RWPE2 (cell line): ENCODE data around the gene ANKRD39.

ENCODE experiments used
- ATAC-seq: fragments of 200-7000 bp; cut with Tn5 transposase; 3 replicates; pipeline ENCODE4 v1.9.1; 2021; ENCODE audit warnings: low read depth
- DNase-seq: peaks from one replicate; pipeline ENCODE4 v3.0.0-alpha.2; 2020; ENCODE audit warnings: low spot score
- H3K27ac ChIP-seq: fragments of 450-650 bp; 2 replicates; pipeline ENCODE4 v1.5.1; 2017; ENCODE audit warnings: mild to moderate bottlenecking; ENCODE audit not compliant: poor library complexity, severe bottlenecking
- H3K27me3 ChIP-seq: fragments of 250-450 bp; sonication (Bioruptor Pico); 2 replicates; pipeline ENCODE4 v1.5.1; 2021; ENCODE audit warnings: mild to moderate bottlenecking, moderate library complexity; ENCODE audit not compliant: insufficient read depth, poor library complexity, severe bottlenecking
- H3K36me3 ChIP-seq: fragments of 250-450 bp; sonication (Bioruptor Pico); 2 replicates; pipeline ENCODE4 v1.5.1; 2020; ENCODE audit warnings: low read depth, mild to moderate bottlenecking, moderate library complexity
- H3K4me1 ChIP-seq: fragments of 250-450 bp; sonication (Bioruptor Pico); 2 replicates; pipeline ENCODE4 v1.5.1; 2021; ENCODE audit warnings: mild to moderate bottlenecking, moderate library complexity; ENCODE audit not compliant: insufficient read depth, poor library complexity, severe bottlenecking
- H3K4me3 ChIP-seq: fragments of 250-450 bp; sonication (Bioruptor Pico); 2 replicates; pipeline ENCODE4 v1.5.1; 2021; ENCODE audit warnings: mild to moderate bottlenecking, moderate library complexity; ENCODE audit not compliant: severe bottlenecking
- H3K9me3 ChIP-seq: fragments of 250-450 bp; sonication (Bioruptor Pico); 2 replicates; pipeline ENCODE4 v1.5.1; 2021; ENCODE audit warnings: mild to moderate bottlenecking, moderate library complexity; ENCODE audit not compliant: severe bottlenecking
- TF ChIP-seq, protein P1 (sequence below): fragments of 450-650 bp; IDR thresholded peaks from one replicate; pipeline ENCODE4 v1.5.1; 2017; ENCODE audit warnings: mild to moderate bottlenecking, moderate library complexity; ENCODE audit not compliant: poor library complexity, severe bottlenecking

Gene ANKRD39

DNA sequence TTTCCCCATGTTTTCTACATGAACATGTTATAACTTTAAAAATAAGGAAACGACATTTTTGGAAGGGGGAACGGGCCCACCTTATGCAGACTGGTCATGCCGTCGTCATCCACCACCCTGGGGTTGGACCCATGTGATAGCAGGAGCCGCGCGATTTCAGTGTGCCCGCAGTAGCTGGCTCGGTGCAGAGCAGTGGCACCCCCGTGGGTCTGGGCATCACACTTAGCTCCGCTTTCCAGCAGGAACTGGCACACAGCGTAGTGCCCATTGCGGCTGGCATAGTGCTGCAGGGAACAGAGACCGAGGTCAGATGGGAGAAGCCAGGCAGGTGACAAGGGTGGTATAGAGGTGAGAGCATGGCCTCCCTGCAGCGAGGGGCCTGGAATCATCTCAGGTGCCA, 4.5 kb downstream of the ANKRD39 start:
- peaks cover 21% of the 10 kb centered on the region for H3K36me3 ChIP-seq
- no peak overlapping the region for H3K4me3 ChIP-seq
- no peaks in the 10 kb centered on the region for H3K9me3 ChIP-seq
- ATAC-seq (no peak), DNase-seq (no peak)
- H3K27me3 ChIP-seq, result no peaks in the 10 kb centered on the region
- no peak overlapping the region for H3K27ac ChIP-seq
- H3K4me1 ChIP-seq, result no peaks in the 10 kb centered on the region
- TF ChIP-seq, protein P1, sequence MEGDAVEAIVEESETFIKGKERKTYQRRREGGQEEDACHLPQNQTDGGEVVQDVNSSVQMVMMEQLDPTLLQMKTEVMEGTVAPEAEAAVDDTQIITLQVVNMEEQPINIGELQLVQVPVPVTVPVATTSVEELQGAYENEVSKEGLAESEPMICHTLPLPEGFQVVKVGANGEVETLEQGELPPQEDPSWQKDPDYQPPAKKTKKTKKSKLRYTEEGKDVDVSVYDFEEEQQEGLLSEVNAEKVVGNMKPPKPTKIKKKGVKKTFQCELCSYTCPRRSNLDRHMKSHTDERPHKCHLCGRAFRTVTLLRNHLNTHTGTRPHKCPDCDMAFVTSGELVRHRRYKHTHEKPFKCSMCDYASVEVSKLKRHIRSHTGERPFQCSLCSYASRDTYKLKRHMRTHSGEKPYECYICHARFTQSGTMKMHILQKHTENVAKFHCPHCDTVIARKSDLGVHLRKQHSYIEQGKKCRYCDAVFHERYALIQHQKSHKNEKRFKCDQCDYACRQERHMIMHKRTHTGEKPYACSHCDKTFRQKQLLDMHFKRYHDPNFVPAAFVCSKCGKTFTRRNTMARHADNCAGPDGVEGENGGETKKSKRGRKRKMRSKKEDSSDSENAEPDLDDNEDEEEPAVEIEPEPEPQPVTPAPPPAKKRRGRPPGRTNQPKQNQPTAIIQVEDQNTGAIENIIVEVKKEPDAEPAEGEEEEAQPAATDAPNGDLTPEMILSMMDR, result no peak

DNA sequence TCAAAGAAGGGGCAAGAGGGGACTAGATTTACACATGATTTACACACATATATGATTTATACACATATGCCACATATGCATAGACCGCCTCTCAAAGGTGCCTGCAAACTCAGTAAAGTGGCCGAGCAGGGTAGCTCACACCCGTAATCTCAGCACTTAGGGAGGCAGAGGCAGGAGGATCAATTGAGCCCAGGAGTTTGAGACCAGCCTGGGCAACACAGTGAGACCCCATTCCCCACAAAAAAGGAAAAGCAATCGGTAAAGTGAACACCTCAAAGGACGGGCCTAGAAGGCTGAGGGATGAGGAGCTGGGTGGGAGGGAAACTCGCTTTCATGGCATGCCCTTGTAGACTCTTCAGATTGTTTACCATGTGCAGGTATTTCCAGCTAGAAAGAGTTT, 5.1 kb downstream of the ANKRD39 start:
- DNase-seq (no peak), ATAC-seq (no peak)
- no peaks in the 10 kb centered on the region for H3K9me3 ChIP-seq
- H3K4me3 ChIP-seq, result no peak overlapping the region
- H3K27me3 ChIP-seq, result no peaks in the 10 kb centered on the region
- peaks cover 26% of the 10 kb centered on the region for H3K36me3 ChIP-seq
- H3K4me1 ChIP-seq, result no peaks in the 10 kb centered on the region
- H3K27ac ChIP-seq, result no peak overlapping the region
- TF ChIP-seq, protein P1, result no peak

DNA sequence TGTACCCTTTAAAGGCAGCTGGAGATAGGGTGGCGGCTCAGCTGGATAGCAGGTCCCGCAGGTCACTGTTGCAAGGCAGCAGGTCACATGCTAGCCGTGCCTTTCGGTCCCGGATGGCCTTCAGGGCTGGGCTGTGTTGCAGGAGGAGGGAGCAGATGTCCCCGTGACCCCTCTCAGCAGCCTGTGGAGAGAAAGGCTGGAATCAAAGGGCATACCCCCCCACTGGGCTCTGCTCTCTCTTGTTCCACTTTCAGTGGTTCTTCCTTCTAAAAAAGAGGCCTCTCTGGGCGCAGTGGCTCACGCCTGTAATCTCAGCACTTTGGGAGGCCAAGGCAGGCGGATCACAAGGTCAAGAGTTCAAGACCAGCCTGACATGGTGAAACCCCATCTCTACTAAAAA, 9.6 kb downstream of the ANKRD39 start:
- no peak for DNase-seq
- H3K4me3 ChIP-seq, result no peak overlapping the region
- H3K27ac ChIP-seq, result no peak overlapping the region
- no peak for ATAC-seq
- TF ChIP-seq, protein P1, result no peak
- peaks cover 20% of the 10 kb centered on the region for H3K36me3 ChIP-seq
- H3K27me3 ChIP-seq, result no peaks in the 10 kb centered on the region
- no peaks in the 10 kb centered on the region for H3K9me3 ChIP-seq
- H3K4me1 ChIP-seq, result no peaks in the 10 kb centered on the region

DNA sequence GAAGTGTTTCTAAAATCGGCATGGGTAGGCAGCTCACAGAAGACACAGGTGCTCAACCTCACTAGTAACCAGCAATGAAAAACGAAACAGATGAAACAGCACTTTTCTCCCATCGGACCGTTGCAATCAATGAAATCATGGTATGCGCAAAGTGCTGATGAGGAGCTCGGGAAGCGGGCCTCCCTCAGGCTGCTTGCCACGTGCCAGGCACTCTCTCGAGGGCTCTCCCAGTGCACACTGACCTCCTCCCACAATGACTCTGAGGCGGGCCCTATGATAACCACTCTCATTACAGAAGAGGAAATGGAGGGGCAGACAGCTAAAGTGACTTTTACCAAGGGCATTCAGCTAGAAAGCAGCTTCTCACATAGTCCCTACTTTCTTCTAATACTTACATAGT, 10.2 kb downstream of the ANKRD39 start:
- peaks cover 14% of the 10 kb centered on the region; the same call in 1 of the 2 replicates for H3K36me3 ChIP-seq
- no peak overlapping the region for H3K27ac ChIP-seq
- H3K9me3 ChIP-seq, result no peaks in the 10 kb centered on the region
- ATAC-seq (no peak), DNase-seq (no peak)
- H3K27me3 ChIP-seq, result no peaks in the 10 kb centered on the region
- H3K4me3 ChIP-seq, result no peak overlapping the region
- TF ChIP-seq, protein P1, result no peak
- H3K4me1 ChIP-seq, result no peaks in the 10 kb centered on the region

DNA sequence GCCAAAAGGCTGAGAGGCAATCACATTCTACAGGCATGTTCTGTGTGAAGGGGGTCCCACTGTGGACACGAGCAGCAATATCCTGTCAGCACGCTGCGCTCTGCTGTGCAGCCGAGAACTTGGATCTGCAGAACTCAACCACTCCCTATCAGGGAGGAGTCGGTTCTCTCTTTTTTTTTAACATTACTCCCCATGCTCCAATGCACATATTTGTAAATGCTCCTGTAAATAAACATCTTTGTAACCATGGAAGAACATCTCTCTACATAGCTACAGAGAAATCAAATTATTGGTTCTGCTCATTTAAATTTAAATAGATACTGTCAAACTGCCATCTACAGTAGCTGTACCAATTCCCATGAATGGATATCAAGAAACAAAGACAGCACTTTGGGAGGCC, 11.0 kb downstream of the ANKRD39 start:
- Histone ChIP-seq H3K27me3 (no peaks in the 10 kb centered on the region), H3K36me3 (peaks cover 14% of the 10 kb centered on the region; the same call in 1 of the 2 replicates), H3K9me3 (no peaks in the 10 kb centered on the region), H3K4me1 (no peaks in the 10 kb centered on the region), H3K27ac (no peak overlapping the region), H3K4me3 (no peak overlapping the region)
- DNase-seq (no peak), ATAC-seq (no peak)
- TF ChIP-seq, protein P1, result no peak
